ACC112 (cell line): Measurements from ENCODE around the gene TTLL12.

Experiments used
- H2AFZ ChIP-seq: fragments of 200-600 bp; sonication (generic); one replicate; pipeline ENCODE4 v1.6.0; 2017; ENCODE audit warnings: antibody characterized with exemption, low read length; ENCODE audit not compliant: unreplicated experiment
- H3K27ac ChIP-seq: fragments of 200-600 bp; sonication (generic); 2 replicates; pipeline ENCODE4 v1.5.1; 2014; ENCODE audit warnings: low read depth, mild to moderate bottlenecking, antibody characterized with exemption, low read length, moderate library complexity
- H3K27me3 ChIP-seq: fragments of 200-600 bp; sonication (generic); 2 replicates; pipeline ENCODE4 v1.6.1; 2014; ENCODE audit warnings: mild to moderate bottlenecking, antibody characterized with exemption, low read length, moderate library complexity, mixed read lengths; ENCODE audit not compliant: insufficient read depth
- H3K36me3 ChIP-seq: fragments of 200-600 bp; sonication (generic); 2 replicates; pipeline ENCODE4 v1.6.1; 2016; ENCODE audit warnings: mild to moderate bottlenecking, antibody characterized with exemption, low read length, moderate library complexity, mixed read lengths; ENCODE audit not compliant: insufficient read depth
- H3K4me1 ChIP-seq: fragments of 200-600 bp; sonication (generic); one replicate; pipeline ENCODE4 v1.6.1; 2016; ENCODE audit warnings: low read length, mixed read lengths; ENCODE audit not compliant: insufficient read depth, unreplicated experiment, control insufficient read depth
- H3K4me3 ChIP-seq: fragments of 200-600 bp; sonication (generic); 2 replicates; pipeline ENCODE4 v1.5.1; 2014; ENCODE audit warnings: mild to moderate bottlenecking, low read depth, low read length
- H3K79me2 ChIP-seq: fragments of 200-600 bp; sonication (generic); one replicate; pipeline ENCODE4 v1.6.0; 2016; ENCODE audit warnings: low read length; ENCODE audit not compliant: control insufficient read depth, unreplicated experiment, insufficient read depth

TTLL12 gene

DNA sequence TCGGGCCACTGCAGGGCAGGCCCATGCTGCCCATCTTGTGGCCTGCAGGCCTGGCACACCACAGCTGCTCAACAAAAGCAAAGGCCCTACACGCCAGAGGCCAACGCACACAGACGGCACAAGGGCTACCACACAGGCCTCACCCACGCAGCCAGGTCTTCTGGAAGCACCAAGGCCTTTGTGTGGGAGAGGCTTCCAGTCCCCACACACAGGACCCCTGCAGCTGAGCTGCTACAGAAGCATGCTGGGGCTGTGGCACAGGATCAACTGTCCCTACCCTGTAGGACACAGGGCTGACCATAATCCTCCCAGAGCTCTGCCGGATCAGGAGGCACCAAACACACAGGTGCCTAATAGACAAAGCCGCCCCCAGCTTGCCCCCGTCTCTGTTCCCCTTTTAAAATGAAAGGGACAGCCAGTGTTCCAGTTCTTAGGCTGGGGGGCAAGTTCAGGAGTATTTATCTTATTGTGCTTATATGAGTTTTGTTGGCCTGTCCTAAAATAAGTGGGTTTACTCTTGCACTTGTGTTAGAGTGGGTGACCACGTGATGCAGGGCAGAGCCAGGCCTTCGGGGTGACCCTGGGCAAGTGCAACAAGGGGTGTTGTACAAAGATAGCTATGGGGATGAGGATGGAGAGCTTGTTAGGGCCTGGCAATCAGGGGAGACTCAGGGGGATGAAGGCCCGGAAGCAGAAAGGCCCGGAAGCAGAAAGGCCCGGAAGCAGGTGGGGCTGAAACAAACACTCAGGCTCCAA lies 5.4 kb downstream of the TTLL12 start:
- no peak overlapping the region for H3K27ac ChIP-seq
- H3K4me1 ChIP-seq = peaks cover 7% of the 10 kb centered on the region
- H3K27me3 ChIP-seq = no peaks in the 10 kb centered on the region
- H2AFZ ChIP-seq = no peak overlapping the region
- no peak overlapping the region for H3K4me3 ChIP-seq
- peaks cover 9% of the 10 kb centered on the region for H3K79me2 ChIP-seq
- no peaks in the 10 kb centered on the region; the same call in 1 of the 2 replicates for H3K36me3 ChIP-seq

DNA sequence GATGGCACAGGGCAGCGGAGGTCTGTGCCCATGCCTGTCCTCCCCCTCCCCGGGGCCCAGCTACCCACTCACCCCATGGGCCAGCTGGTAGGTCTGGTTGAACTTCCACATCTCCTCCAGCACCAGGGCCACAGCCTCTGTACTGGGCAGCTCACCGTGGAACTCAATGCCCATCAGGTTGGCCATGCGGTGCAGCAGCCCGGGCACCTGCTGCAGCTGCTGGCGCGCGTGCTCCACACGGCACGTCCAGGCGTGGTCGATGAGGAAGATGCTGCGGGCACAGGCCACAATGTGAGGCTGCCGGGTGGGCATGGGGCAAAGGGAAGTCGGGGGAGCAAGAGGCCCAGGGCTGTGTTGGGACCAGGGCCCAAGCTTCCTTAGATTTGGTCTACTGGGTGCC lies 6.3 kb downstream of the TTLL12 start:
- H3K4me1 ChIP-seq = peaks cover 6% of the 10 kb centered on the region
- H3K27me3 ChIP-seq = no peaks in the 10 kb centered on the region
- H3K27ac ChIP-seq = no peak overlapping the region
- H3K4me3 ChIP-seq = no peak overlapping the region
- no peaks in the 10 kb centered on the region; the same call in 1 of the 2 replicates for H3K36me3 ChIP-seq
- no peak overlapping the region for H2AFZ ChIP-seq
- peaks cover 8% of the 10 kb centered on the region for H3K79me2 ChIP-seq

DNA sequence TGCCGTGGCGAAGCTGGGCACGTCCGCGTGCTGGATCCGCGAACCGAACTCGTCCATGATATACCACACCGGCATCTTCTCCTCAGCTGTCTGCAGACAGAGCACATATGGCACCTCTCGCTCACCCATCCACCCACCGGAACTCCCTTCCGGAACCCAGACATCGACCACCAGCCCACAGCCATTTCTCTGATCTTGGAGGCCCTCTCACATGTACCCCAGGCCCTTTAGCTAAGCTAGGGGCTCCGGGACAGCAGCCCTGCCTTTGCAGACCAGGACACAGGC lies 7.1 kb downstream of the TTLL12 start:
- no peaks in the 10 kb centered on the region for H3K27me3 ChIP-seq
- no peaks in the 10 kb centered on the region; the same call in 1 of the 2 replicates for H3K36me3 ChIP-seq
- no peak overlapping the region for H2AFZ ChIP-seq
- peaks cover 5% of the 10 kb centered on the region for H3K4me1 ChIP-seq
- H3K27ac ChIP-seq = no peak overlapping the region
- H3K79me2 ChIP-seq = peaks cover 5% of the 10 kb centered on the region
- H3K4me3 ChIP-seq = no peak overlapping the region

DNA sequence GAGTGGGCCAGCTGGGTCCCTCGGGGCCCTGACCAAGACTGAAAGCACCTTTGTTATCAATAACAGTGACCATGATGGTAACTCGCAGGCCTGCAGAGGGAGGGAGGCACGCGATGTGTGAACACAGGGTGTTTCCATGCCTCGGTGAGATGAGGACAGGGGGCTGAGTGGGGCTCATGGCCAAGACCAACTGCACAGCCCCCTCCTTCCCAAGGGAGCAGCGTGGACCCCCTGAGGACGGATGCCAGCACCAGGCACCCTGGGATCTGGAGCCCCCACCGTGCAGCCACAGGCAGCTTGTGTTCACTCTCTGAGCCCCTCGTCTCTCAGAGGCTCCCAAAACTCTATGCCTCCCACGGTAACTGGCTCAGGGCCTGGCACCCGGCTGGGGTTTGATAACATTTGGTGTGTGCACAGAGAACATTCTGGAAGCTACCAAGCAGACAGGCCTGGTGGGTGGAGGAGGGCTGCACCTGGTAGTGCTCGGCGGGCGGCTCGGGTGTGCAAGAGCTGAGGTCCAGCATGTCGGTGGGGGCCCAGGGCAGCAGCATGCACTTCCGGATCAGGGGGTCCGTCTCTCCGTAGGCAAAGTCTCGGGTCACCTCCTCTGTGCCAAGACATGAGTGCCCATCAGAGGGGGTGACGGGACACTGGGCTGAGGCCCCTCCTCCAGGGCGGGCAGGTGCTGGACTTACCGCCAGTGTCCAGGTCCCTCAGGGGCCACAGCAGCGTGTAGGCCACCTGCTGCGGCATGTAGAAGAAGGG lies 7.6 kb downstream of the TTLL12 start:
- no peaks in the 10 kb centered on the region for H3K27me3 ChIP-seq
- H3K4me1 ChIP-seq = peaks cover 5% of the 10 kb centered on the region
- H3K36me3 ChIP-seq = no peaks in the 10 kb centered on the region; the same call in 1 of the 2 replicates
- H3K79me2 ChIP-seq = peaks cover under 1% of the 10 kb centered on the region
- H3K27ac ChIP-seq = no peak overlapping the region
- H3K4me3 ChIP-seq = no peak overlapping the region
- no peak overlapping the region for H2AFZ ChIP-seq

DNA sequence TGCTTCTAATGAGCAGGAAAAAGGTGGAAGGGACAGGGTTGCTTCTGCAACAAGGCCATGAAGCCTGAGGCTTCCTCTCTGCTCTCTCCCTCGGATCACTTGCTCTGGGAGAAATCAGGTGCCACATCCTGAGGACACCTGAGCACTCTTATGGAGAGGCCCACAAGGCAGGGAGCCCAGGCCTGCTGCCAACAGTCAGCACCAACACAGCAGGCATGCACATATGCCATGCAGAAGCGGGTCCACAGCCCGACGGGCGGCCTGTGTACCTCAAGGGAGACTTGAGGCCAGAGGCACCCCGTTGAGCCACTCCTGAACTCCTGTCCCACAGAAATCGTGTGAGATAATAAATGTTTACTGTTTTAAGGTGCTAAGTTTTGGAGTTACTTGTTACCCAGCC lies 9.5 kb downstream of the TTLL12 start:
- Histone ChIP-seq H2AFZ (no peak overlapping the region), H3K27ac (no peak overlapping the region), H3K4me1 (no peaks in the 10 kb centered on the region), H3K36me3 (no peaks in the 10 kb centered on the region; the same call in 1 of the 2 replicates), H3K4me3 (no peak overlapping the region), H3K27me3 (no peaks in the 10 kb centered on the region), H3K79me2 (no peaks in the 10 kb centered on the region)

DNA sequence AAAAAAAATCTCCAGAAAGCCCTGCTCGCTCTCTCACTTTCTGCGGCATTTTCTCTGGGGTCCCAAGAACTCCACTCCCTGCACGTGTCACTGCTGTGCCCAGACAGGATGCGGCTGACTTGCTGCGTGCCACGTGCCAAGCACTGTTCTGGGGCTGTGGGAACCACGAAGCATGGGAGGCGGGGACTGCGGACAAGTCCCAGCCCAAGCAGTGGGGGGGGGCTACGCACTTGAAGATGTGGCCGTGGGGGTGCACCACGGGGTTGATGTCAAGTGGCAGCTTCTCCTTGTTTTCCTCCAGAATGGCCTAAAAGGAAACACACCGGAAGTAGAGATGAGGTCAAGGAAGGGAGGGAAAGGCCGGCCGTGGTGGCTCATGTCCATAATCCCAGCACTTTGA lies 10.8 kb downstream of the TTLL12 start:
- Histone ChIP-seq H3K27me3 (no peaks in the 10 kb centered on the region), H3K4me1 (no peaks in the 10 kb centered on the region), H3K79me2 (no peaks in the 10 kb centered on the region), H3K27ac (no peak overlapping the region), H2AFZ (no peak overlapping the region), H3K4me3 (no peak overlapping the region), H3K36me3 (no peaks in the 10 kb centered on the region; the same call in 1 of the 2 replicates)

DNA sequence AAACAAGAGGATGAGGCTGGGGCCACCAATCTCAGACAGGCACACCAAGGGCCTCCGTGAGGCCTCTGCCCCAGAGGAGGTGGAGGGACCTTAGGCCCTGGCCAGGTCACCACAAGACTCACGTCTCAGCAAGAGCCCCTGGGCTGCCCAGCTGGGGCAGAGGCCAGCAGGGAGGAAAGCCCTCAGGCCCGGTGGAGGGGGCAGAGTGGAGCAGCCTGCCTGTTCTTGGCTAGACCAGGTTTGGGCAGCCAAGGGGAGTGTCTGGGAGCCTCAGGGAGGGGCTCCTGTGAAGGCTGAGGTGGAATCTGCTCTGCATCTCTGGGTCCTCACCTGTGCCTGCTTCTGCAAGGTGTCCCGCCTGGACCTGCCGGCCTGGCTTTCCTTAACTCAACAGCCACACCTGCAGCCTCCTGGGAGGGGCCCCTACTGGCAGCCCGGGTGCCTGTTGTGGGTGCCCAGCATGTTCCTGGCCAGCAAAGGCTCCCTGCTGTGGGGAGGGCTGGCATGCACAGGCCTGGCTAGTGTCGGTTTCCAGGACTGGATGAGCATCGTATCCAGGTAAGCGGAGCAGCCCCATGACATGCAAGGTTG lies 11.9 kb downstream of the TTLL12 start:
- Histone ChIP-seq H3K36me3 (no peaks in the 10 kb centered on the region; the same call in 1 of the 2 replicates), H3K27ac (no peak overlapping the region), H3K4me3 (no peak overlapping the region), H3K4me1 (no peaks in the 10 kb centered on the region), H3K27me3 (no peaks in the 10 kb centered on the region), H3K79me2 (no peaks in the 10 kb centered on the region), H2AFZ (no peak overlapping the region)

DNA sequence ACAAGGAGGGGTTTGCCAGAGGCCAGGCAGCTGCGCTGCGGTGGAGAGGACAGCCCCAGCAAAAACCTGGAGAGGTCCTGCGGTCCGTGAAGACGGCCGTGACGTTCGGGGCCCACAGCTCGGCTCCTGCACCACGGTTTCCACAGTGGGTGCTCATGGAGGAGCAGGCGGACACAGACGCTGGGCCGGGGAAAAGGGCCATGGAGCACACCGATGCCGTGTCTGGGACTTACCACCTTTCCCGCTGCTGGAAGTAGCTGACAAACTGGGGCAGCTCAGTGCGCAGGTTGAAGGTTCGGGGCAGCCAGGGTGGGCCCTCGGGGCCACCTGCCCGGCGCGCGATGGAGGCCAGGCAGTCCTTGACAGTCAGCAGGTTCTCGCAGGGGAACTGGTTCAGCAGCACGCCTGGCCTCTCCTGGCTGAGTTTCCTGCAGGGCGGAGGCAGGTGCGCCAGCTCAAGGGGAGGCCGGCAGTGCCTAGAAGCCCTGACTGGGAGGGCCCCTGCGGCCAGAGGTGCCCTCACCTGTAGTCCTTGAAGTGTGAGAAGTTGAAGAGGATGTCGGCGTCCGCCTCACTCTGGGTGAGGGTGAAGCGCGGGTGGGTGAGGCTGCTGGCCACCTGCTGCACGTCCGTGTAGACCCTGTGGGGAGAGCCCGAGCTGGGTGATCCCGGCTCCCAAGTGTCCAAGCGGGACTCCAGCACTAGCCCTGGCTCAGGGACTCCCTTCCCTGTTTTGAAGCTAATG lies 12.8 kb downstream of the TTLL12 start:
- Histone ChIP-seq H3K36me3 (no peaks in the 10 kb centered on the region; the same call in 1 of the 2 replicates), H3K4me3 (no peak overlapping the region), H3K79me2 (no peaks in the 10 kb centered on the region), H2AFZ (no peak overlapping the region), H3K4me1 (no peaks in the 10 kb centered on the region), H3K27ac (no peak overlapping the region), H3K27me3 (no peaks in the 10 kb centered on the region)

DNA sequence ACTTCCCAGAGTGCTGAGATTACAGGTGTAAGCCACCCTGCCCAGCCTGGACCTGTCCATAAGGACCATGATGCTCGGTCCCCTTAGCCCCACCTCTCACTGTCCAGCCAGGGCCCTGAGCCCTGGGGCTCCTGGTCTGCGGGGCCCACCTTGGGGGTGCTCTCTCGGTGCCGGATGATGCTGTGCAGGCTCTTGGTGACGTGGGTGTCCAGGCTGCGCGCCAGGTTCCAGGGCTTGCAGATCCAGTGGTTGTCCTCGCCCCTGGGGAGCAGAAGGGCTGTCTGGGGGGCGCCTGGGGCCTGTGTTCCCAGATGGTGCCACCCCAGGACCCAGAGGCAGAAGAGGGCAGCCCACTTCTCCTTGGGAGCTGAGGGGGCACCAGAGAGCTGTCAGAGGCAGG lies 13.4 kb downstream of the TTLL12 start:
- H3K27me3 ChIP-seq = no peaks in the 10 kb centered on the region
- H2AFZ ChIP-seq = no peak overlapping the region
- H3K4me3 ChIP-seq = no peak overlapping the region
- H3K27ac ChIP-seq = no peak overlapping the region
- H3K36me3 ChIP-seq = no peaks in the 10 kb centered on the region
- no peaks in the 10 kb centered on the region for H3K4me1 ChIP-seq
- no peaks in the 10 kb centered on the region for H3K79me2 ChIP-seq

DNA sequence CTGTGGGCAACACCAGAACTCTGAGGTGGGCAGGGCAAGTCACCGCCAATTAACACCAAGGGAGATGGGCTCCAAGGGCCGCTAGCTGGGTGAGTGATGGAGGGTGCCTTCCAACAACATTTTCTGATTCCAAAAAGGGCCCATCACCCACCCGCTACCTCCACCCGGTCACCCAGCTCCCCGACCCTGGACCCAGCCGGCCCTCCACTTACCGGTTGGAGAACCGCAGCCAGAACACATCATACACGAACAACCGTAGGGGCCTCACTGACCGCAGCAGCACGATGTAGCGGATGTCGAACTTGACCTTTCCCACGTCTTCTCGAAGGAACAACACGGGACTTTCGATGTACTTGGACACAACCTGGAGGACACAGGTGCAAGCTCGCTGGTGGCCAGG lies 14.7 kb downstream of the TTLL12 start:
- H3K27ac ChIP-seq = no peak overlapping the region
- no peaks in the 10 kb centered on the region for H3K79me2 ChIP-seq
- no peaks in the 10 kb centered on the region for H3K36me3 ChIP-seq
- no peaks in the 10 kb centered on the region for H3K27me3 ChIP-seq
- H2AFZ ChIP-seq = no peak overlapping the region
- no peak overlapping the region for H3K4me3 ChIP-seq
- no peaks in the 10 kb centered on the region for H3K4me1 ChIP-seq
